COLO829 (cell line): ENCODE results near the gene ASGR1.

ENCODE experiments used
- DNase-seq: peaks from one replicate; pipeline ENCODE4 v3.0.0; 2012; ENCODE audit warnings: low spot score

ASGR1 gene, protein sequence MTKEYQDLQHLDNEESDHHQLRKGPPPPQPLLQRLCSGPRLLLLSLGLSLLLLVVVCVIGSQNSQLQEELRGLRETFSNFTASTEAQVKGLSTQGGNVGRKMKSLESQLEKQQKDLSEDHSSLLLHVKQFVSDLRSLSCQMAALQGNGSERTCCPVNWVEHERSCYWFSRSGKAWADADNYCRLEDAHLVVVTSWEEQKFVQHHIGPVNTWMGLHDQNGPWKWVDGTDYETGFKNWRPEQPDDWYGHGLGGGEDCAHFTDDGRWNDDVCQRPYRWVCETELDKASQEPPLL

DNA sequence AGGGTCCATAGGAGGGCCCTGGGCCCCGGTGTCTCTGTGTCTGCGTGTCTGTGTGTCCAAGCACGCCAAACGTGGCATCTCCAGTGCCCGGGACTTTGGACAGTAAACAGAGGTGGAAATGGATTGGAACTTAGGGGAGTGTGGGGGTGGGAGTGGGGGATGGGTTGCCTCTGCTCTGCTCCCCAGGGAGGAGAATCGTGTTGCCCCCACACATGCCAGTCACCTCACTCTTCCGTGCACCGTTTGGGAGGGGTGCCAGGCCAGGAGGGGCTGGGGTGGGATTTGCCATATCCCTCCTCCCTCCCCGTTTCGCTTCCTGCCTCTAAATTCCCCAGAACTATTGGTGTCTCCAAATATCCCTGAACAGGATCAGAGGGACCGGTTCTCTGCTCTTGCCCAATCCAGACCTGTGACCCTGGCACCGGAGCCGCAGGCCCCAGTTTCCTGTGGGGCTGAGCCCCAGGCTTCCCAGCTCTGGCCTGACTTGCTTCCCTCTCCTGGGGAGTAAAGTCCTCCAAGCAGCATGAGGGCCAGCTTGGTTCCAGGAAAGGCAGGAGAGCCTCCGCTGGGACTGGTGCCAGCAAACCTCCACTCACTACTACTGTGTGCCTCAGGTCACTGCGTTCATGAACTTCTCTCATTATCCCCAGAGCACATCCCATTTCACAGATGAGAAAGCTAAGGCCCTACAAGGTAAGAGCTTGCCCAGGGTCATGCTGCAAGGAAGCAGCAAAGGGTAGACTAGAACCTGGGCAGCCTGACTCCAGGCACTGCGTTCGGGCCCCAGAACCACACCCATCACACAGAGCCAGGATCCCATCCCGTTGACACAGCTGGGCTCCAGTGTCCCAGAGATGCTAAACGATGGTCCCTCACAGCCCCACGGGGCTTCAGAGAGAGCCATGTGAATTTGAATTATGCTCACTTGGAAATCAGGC lies at the start of gene ASGR1:
ASGR1 (minus strand) TSS at position 54 of the 938 bp plus-strand sequence. CDS start 807 bp downstream, outside the sequence.
- DNase-seq: no peak

DNA sequence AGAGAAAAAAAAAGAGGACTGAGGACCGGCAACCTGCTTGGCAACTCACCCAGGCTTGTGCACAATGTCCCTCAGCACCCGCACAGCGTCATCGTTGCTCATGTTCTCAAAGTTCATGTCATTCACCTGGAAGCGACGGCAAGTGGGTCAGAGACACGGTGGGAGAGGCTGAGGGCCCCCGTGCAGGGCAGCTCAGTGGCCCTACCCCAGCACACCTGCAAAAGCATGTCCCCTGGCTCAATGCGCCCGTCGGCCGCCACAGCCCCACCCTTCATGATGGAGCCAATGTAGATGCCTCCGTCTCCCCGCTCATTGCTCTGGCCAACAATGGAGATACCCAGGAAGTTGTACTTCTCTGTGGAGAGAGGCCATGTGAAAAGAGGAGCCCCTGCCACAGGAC lies 49.8 kb upstream of the ASGR1 start:
- no peak for DNase-seq

DNA sequence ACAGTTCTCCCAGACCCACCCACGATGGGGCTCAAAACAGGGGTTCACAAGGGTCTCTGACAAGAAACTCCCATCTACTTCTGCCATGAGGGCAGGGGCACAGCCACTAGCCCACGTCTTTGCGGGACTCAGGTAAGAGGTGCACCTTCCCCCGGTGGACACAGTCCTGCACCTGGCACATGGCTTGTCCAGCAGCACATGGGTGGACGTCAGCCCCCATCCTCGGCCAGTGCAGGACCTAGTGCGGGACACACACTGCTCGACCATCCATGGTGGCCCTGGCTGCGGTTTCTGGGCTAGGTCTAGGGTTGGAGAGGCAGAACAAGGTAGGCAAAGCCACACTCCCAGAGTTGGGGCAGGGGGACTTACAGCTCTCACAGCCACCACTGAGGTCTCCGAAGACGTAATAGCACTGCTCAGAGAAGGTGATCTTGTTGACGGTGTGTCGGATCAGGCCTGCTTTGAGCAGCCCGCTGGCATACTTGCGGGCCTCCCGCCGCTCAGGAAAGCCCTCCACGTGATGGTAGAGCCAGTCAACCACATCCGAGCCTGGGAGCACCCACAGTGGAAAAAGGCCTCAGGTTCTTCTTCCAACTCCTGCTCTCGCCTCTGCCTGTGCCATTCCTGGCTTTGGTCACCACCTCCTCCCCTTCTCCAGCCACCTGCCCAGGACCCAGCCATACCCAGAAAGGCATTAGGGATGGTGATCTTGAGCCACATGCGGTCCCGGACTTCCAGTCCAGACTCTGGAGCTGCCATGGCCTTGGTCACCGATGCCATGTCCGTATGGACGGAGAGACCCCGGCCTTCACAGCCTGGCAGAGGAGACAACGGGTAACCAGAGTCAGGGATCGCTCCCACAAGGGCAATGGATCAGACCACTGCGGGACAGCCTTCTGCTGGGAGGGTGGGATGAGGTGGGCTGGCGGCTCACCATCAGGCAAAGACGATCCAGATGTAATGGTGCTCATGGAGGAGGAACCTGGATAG lies 47.8 kb upstream of the ASGR1 start:
- DNase-seq: no peak

DNA sequence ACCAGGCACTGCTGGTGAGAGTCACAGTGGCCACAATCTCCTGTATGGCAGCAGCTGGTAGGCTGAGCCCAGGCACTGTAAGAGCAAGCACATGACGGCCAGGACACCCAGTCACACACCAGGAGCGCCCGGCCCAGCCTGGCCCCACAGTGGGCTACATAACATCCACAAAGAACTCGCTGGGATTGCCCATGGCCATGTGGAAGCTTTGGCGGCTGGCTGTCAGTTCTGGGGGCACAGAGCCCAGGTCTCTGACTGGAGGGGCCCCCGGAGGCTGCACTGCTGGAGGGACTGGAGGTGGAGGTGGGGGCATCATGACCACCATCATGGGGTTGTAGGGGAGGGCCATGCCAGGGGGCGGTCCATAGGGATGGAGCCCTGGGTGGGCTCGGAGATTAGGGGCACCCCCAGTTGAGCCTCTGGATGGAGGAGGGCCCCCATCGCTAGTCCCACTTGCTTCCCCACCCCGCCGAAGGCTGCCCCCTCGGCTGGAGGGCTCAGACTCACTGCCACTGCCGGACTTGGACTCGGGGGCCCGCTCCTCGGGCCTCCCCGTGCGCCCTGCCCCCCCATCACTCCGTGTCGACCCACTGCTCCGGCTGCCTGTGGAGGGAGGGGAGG lies 46.7 kb upstream of the ASGR1 start:
- DNase-seq: no peak

DNA sequence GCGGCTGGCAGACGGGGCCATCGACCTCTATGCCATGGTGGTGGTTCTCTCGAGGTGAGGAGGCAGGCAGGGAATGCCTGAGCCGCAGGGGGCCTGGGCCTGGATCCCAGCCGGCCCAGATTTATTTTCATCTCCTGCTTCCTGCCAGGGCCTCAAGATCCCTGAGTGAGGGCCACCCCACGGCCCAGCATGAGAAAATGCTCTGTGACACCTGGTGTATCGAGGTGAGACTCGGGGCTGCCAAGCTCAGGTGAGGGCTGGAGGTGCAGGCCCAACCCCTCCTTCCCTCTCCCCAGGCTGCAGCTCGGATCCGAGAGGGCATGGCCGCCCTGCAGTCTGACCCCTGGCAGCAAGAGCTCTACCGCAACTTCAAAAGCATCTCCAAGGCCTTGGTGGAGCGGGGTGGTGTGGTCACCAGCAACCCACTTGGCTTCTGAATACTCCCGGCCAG lies 45.5 kb upstream of the ASGR1 start:
- no peak for DNase-seq

DNA sequence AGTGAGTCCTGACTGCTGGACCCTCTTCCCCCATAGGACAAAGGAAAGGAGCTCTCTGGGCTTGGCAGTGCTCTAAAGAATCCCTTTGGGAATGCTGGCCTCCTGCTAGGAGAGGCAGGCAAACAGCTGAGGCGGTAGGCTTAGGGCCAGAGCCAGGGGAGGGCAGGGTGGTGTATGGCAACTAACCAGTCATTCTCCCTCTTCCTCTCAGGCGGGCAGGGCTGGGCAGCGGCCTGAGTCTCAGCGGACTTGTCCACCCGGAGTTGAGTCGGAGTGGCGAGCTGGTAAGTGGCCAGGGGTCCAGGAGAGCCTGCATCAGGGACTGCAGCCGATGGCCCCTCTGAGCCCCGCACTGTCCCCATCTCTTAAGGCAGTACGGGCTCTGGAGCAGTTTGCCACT lies 44.9 kb upstream of the ASGR1 start:
- no peak for DNase-seq

DNA sequence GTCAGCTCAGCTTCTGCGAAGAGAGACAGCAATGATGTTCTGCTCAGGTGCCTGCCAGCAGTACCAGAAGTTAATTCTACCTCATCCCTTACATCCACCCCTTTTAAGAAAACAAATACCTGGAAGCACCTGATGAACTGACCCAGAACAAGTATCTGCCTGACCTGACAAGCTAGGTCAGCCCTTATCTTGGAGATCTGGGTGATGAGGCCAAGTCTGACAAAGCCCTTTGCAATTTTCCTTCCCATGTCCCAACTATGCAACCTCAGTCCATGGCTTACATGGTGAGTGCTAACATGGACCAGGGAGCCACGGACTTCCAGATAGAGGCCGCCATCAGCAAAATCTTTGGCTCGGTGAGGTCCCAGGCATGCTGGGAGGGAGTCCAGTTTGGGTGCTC lies 44.2 kb upstream of the ASGR1 start:
- DNase-seq: no peak

DNA sequence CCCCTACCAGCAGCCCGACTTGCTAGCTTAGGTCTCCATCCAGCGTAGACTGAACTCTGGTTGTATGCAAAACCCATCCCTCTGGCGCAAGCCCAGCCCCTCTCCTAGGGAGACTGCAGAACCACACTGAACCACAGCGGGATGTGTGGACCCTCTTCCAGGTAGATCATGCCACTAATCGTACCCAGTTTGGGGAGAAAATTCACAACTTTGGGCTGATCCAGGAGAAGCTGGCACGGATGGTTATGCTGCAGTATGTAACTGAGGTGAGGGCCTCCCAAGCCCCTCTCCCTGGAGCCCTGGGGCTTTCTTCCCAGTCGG lies 43.8 kb upstream of the ASGR1 start:
- no peak for DNase-seq

DNA sequence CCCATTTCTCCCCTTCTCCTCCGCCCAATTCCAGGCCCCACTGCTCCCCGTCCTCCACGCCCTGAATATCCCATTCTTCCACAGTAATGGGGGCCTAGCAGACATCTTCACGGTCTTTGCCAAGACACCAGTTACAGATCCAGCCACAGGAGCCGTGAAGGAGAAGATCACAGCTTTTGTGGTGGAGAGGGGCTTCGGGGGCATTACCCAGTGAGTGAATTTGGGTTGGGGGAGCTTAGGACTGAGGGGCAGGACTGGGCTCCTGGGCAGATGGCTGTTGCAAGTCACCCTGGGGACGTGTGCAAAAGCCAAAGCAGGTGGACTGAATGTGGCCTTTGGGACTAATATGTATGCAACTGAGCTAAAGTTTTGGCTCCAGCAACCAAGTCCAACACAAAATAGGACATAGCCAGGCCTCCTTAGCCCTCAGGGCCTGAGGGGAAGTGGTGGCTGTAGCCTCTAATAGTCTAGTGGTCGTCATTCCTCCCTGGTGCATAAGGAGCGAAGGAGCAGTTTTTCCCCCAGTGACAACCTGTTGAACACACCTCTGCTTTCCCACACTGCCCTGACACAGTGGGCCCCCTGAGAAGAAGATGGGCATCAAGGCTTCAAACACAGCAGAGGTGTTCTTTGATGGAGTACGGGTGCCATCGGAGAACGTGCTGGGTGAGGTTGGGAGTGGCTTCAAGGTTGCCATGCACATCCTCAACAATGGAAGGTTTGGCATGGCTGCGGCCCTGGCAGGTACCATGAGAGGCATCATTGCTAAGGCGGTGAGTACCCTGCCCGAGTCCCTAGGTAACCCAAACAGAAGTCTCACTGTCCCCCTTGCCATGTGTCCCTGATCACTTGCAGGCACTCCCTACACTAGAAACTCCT lies 43.2 kb upstream of the ASGR1 start:
- no peak for DNase-seq

DNA sequence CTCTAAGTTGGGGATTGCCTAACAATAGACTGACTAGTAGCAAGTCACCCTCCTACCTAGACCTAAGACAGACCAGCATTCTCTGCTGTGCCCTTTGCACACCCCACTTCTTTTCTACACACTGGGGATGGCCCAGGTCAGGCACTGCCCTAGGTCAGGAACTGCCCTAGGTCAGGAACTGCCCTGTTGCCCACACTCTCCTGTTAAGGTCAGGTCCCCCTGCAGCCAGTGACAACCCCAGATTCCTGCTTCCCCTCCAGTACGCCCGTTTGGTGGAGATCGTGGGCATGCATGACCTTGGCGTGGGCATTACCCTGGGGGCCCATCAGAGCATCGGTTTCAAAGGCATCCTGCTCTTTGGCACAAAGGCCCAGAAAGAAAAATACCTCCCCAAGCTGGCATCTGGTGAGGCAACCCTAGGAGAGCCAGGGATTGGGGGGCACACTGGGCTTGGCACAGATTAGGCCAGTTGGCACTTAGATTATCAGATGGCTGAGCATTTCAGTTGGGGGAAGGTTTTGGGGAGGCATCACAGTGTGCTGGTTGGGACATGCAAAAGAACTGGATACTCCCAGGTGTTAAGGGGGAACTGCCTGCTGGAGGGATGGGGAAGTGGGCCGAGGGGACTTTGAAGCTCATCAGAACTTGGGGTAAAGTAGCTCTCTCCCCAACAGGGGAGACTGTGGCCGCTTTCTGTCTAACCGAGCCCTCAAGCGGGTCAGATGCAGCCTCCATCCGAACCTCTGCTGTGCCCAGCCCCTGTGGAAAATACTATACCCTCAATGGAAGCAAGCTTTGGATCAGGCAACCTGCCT lies 42.3 kb upstream of the ASGR1 start:
- no peak for DNase-seq

DNA sequence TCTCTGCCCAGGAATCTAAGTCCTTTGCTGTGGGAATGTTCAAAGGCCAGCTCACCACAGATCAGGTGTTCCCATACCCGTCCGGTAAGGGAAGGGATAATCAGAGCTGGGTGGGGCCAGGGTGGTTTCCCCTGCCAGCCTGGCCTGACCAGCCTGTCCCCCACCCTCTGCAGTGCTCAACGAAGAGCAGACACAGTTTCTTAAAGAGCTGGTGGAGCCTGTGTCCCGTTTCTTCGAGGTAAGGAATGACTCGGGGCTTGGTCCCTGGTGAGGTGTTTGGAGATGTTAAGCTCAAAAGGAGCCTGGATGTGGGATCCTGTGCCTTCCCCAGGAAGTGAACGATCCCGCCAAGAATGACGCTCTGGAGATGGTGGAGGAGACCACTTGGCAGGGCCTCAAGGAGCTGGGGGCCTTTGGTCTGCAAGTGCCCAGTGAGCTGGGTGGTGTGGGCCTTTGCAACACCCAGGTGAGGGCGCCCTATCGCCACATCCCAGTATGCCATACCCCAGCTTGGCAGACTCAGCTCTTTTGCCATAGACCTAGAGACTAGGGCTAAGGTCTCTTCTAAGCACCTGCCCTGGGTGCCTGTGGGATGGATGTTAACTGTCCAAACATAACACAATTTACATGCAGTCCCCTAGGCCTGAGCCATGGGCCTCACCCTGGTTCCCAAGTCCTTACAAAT lies 41.6 kb upstream of the ASGR1 start:
- DNase-seq: no peak

DNA sequence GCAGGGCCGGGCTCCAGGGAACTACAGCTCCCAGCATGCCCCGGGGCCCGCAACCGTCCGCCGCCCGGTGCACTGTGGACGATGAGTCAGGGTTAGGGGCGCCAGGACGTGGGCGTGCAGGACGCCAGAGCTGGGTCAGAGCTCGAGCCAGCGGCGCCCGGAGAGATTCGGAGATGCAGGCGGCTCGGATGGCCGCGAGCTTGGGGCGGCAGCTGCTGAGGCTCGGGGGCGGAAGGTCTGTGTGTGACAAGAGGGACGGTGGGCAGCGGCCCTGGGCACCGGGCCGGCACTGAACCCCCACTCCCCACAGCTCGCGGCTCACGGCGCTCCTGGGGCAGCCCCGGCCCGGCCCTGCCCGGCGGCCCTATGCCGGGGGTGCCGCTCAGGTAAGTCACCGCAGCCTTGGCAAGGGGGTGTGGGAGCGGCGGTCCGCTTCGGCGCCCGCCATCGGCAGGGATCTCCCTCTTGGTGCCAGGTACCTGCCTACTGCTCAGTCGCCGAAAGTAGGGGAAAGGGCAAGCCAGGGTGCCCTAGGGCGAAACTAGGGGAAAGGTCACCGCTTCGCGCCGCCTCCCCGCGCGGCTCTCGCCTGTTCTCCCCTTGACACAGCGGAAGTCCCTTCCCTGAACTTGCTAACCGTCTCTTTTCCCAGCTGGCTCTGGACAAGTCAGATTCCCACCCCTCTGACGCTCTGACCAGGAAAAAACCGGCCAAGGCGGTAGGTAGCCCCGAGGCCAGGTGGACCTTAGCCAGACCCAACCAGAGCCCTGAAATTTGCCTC lies 40.8 kb upstream of the ASGR1 start, which contains the start of the genes ACADVL and DLG4:
ACADVL (plus strand) TSS at position 127 of the 781 bp plus-strand sequence; CDS start at position 174, 47 bp downstream.
DLG4 (minus strand) TSS at position 25 of the 781 bp plus-strand sequence.
- DNase-seq: no peak

DNA sequence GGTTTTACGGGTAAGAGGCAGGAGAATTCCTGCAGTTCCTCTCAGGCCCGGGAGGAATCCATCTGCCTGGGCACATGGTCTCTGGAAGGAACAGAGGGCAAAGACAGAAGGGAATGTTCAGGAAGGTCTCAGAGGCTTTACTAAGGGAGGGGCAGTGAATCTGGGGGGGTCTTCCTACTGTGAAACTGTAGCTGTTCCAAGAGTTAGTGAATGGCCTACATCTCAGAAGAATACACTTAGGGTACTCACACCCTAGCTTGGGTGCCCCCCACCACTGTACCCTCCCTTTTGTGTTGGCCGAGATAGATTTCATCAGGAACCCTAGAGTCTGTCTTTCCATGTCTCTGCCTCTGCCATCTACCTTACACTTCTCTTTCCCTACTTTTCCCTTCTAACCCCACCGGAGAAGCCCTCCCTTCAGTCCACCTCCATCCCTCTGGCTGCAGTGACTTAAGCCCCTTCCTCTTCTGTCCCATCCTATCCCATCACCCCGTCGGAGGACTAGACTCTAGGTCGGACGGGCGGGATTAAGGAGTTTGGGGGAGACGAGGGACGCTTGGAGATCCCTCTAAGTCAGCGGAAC lies 40.1 kb upstream of the ASGR1 start:
- DNase-seq: no peak

DNA sequence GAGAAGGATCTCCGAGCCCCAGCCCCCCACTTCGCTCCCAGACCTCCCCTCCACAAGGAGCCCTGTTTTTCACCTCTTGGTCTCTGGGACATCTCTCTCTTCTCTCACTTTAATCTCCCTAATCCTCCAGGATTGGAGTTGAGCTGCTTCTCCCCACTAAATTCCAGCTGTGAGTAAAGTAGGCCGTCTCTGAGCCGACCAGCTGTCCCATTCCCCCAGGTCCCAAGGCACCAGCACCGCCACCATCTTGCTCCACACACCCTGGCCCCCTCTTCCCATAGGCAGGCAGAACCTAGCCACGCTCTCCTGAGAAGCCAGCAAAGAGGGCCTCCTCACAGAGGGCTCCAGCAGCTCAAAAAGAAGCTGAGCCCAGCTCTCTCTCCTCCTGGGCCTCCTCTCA lies 39.6 kb upstream of the ASGR1 start:
- no peak for DNase-seq

DNA sequence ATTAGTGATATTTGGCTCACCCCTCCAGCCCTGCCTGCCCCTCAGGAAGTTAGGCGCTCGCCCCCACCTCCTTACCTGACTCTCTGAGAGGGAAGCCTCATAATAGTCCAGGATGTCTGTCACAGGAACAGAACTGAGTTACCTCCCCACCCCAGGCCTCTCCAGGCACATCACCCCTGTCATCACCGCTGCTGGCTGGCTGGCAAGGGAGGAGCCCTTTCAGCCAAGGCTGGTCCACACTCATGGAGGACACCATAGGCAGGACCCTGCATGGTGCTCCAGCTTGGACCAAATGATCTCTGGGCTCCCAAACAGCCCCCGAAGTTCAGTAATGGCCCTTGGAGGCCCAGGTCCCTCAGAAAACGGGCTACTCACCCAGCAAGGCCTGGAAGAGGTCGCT lies 39.0 kb upstream of the ASGR1 start:
- no peak for DNase-seq

DNA sequence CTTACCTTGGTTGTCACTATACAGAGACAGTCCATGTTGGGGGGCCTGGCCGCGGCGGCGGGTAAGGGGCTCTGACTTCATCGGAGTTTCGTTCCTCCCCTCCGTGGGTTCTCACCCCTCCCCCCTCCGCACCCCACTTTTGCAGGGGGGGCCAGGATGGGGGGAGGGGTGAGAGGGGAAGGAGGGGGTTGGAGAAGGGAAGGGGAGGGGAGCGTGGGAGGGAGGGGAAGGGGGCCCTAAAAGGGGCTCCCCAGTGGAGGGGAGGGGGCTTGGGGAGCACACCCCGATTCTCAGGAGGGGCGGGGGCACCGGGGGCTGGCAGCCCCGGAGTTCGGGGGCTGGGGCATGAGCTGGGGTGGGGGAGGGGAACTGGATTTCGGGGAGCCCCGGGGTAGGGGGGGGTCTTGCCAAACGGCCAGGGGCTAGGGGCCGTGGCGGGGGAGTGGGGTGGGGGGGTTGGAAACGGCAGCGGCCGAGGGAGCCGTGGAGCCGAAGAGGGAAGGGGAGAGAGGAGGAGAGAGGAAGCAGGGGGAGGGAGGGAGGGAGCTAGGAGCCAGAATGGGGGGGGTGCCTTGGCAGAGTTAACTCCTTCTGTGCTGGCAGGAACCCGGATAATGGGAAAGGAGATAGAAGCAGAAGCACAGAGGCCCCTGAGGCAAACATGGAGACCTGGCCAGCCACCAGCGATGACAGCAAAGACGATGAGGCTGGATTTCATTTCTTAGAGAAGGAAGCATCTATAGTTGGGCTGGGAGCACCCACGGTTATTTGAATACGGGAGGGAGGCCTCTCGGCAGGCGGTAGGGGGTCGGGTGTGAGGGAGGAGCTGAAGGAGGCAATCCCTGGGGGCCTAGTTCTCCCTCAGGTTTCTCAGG lies 38.2 kb upstream of the ASGR1 start:
- no peak for DNase-seq
